Stomach (tissue), 4 donors: ENCODE results near the gene BICDL1.

Source experiments
- CTCF ChIP-seq, 7 experiments: fragments of 450-650 bp in 4 of 7; fragments of 200-600 bp in 3 of 7; sonication (generic) in 3 of 7; IDR thresholded peaks; one replicate each; pipeline ENCODE4 v1.5.1; 2016 to 2019; ENCODE audit warnings: antibody characterized with exemption in 7 of 7, control low read depth in 2 of 7, mild to moderate bottlenecking in 1 of 7
- EP300 ChIP-seq: sonication (generic); formaldehyde crosslinking; IDR thresholded peaks from one replicate; pipeline ENCODE4 v1.6.1; 2017; ENCODE audit warnings: antibody characterized with exemption
- POLR2A ChIP-seq, 4 donors: fragments of 450-650 bp; IDR thresholded peaks; one replicate each; pipeline ENCODE4 v1.6.1; 2016; ENCODE audit warnings: antibody characterized with exemption in 4 of 4, control low read depth in 2 of 4, mild to moderate bottlenecking in 1 of 4, moderate library complexity in 1 of 4
- POLR2AphosphoS5 ChIP-seq, 3 donors: sonication (generic); formaldehyde crosslinking; IDR thresholded peaks; one replicate each; pipeline ENCODE4 v1.6.1; 2016; ENCODE audit warnings: antibody characterized with exemption in 3 of 3

GRCh38 chr12:120048263-120048662 lies 59.2 kb downstream of the BICDL1 start:
- TF ChIP-seq POLR2A (IDR thresholded peaks at IDR 0.05) (no peak), CTCF (IDR thresholded peaks at IDR 0.05) (no peak), POLR2AphosphoS5 (IDR thresholded peaks at IDR 0.05) (no peak), EP300 (no peak)
